Upper lobe of left lung (tissue), 6 donors: ENCODE data around the gene BDNF. TPM values are rescaled to one million over a fixed set of nuclear protein-coding genes. Genes with fewer than 3 reads are reported as not detected.

Experiments
- ATAC-seq, 2 donors: fragments of 200-7000 bp; cut with Tn5 transposase; one replicate each; pipeline ENCODE4 v1.9.1; 2022; ENCODE audit warnings: mild to moderate bottlenecking in 2 of 2, moderate library complexity in 2 of 2; ENCODE audit not compliant: low FRiP score in 2 of 2
- DNase-seq, 2 donors: peaks; one replicate each; pipeline ENCODE4 v3.0.0-alpha.2; 2019 to 2020
- H3K27ac ChIP-seq, 4 donors: fragments of 200-600 bp; sonication (generic); one replicate each; pipeline ENCODE4 v1.5.1; 2016 to 2019
- H3K27me3 ChIP-seq, 4 donors: fragments of 200-600 bp; sonication (generic); one replicate each; pipeline ENCODE4 v1.5.1; 2017 to 2019
- H3K36me3 ChIP-seq, 4 donors: fragments of 200-600 bp; sonication (generic); one replicate each; pipeline ENCODE4 v1.5.1; 2016 to 2019
- H3K4me1 ChIP-seq, 4 donors: fragments of 200-600 bp; sonication (generic); one replicate each; pipeline ENCODE4 v1.5.1; 2018 to 2019
- H3K4me3 ChIP-seq, 4 donors: fragments of 200-600 bp; sonication (generic); one replicate each; pipeline ENCODE4 v1.5.1; 2017 to 2019; ENCODE audit warnings: mild to moderate bottlenecking in 2 of 4, moderate library complexity in 1 of 4
- H3K9me3 ChIP-seq, 4 donors: fragments of 200-600 bp; sonication (generic); one replicate each; pipeline ENCODE4 v1.5.1; 2018 to 2019
- EP300 ChIP-seq, 4 donors: sonication (generic); formaldehyde crosslinking; IDR thresholded peaks; one replicate each; pipeline ENCODE4 v1.5.1; 2017; ENCODE audit warnings: antibody characterized with exemption in 4 of 4, control low read depth in 2 of 4
- POLR2A ChIP-seq, 4 donors: fragments of 450-650 bp; IDR thresholded peaks; one replicate each; pipeline ENCODE4 v1.5.1; 2016 to 2017; ENCODE audit warnings: antibody characterized with exemption in 4 of 4, mild to moderate bottlenecking in 2 of 4
- POLR2AphosphoS5 ChIP-seq, 2 donors: sonication (generic); formaldehyde crosslinking; IDR thresholded peaks; one replicate each; pipeline ENCODE4 v1.5.1; 2017; ENCODE audit warnings: antibody characterized with exemption in 2 of 2
- WGBS, 2 donors: methylation state at CpG; one replicate each; pipeline ENCODE4 v1.1.5; 2017 to 2018; 5-methylcytosine and 5-hydroxymethylcytosine counted together
- total RNA-seq, 6 donors: library from RNA; depleted of rRNA in 4 of 6; stranded (reverse); fragments of >200 nt in 4 of 6; gene quantifications; one replicate each; pipeline versions ENCODE4 v1.1.0 to v1.2.1, GENCODE V29; 2016 to 2021
- TF ChIP-seq, protein P1 (sequence below), 6 experiments: fragments of 450-650 bp in 4 of 6; fragments of 200-600 bp in 2 of 6; sonication (generic) in 2 of 6; IDR thresholded peaks; one replicate each; pipeline ENCODE4 v1.5.1; 2016 to 2019; ENCODE audit warnings: antibody characterized with exemption in 6 of 6
- donor health status: DM: no; HTN: no; CAD: no; lungs with moderate emphysema.
- donor health status: DM: no; HTN: yes; CAD: no; lungs with severe emphysema.

BDNF gene
- total RNA-seq, 6 donors from 2014 or later = 1.0 to 5.4 (median 3.8) TPM

DNA sequence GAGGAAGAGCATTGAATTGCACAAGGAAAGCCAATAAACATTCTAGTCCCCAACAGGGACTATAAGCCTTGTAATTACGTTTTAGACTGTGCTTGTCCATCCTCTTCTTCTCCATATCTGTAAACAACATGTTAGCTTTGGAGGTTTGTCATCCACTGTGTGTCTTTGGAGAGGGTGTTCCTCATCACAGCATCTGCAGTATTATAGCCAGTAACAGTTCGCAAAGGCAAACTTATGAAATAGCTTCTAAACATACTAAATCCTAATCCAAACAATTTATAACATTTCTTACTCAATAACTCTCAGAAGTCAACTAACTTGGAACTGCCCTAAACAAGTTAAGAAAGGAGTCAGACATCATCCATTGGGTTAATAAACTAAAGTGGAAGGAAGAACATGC lies 10.3 kb upstream of the BDNF start:
- no peaks in the 10 kb centered on the region for H3K36me3 ChIP-seq
- H3K27me3 ChIP-seq = peaks cover 0 to under 1% (median 0%) of the 10 kb centered on the region in 4 donors
- no peak for TF ChIP-seq POLR2AphosphoS5 (IDR thresholded peaks at IDR 0.05)
- no peak for TF ChIP-seq POLR2A (IDR thresholded peaks at IDR 0.05)
- H3K9me3 ChIP-seq = no peaks in the 10 kb centered on the region
- ATAC-seq = no peak
- H3K4me1 ChIP-seq = no peaks in the 10 kb centered on the region
- no peak overlapping the region for H3K27ac ChIP-seq
- 54 to 65% methylated on average over 2 of the region's 2 CpGs for WGBS, 2 donors
- no peak overlapping the region for H3K4me3 ChIP-seq
- DNase-seq = no peak

DNA sequence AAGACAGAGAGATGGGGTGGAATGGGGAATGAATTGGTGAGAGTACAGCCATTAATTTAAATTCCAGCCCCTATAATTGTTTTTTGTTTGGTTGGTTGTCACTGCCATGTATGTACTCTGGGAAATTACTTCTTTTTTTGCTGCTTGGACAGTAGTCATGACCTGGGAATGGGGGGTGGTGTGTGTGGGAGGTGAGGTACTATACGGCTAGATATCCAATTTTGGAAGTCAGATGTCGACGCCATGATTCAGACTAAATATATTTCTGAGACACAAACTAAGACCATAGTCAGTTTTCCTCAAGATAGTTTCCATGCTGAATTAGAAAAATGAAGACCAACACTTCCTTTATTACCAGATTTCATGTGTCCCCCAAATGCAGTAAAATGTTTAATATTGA lies 7.4 kb upstream of the BDNF start:
- H3K27me3 ChIP-seq = no peaks in the 10 kb centered on the region
- TF ChIP-seq EP300 (IDR thresholded peaks at IDR 0.05) (no peak), POLR2A (IDR thresholded peaks at IDR 0.05) (no peak)

DNA sequence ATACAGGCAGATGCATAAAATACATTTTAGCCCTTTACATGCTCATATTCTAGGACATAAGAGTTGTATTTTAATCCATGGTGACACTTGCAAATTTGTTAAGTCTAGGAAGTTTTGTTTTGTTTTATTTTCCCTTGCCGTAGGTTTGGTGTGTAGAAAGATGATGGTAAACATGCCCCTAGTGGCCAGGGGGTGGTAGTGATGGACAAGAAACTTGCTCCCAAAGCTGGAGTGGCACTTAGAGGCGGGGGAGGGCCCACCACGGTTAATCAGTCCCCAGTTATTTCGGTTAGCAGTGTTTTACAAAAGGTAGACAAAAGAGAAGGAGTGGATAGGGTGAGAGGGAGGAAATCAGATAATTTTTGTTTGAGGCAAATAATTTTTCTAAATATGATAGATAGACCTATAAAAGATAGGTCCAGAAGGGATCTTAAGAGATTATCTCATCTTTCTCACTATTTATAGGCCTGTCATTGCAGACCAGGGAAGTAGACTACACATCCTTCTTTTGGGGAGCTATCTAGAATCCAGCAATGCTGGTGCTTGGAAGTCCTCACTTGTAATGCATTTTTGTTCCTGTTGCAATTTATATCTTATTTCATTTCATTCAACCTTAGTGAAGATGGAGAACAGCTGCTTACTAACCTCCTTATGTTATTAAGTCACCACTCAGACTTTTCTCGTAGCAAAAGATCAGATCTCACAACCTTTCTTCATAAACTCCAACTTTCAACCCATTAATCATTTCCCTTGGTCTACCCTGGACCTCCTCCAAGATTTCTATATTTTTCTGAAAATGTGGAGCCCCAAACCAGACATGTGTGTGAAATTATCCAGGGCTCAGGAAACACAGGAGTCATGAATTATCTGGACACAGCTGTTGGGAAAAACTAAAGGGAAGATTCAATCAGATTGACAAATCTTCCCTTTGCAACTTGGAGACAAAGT lies 5.9 kb upstream of the BDNF start:
- no peak for DNase-seq
- ATAC-seq = peak in 1 of 2 donors; percentile 34
- TF ChIP-seq POLR2AphosphoS5 (IDR thresholded peaks at IDR 0.05) = no peak
- no peak for TF ChIP-seq EP300 (IDR thresholded peaks at IDR 0.05)
- TF ChIP-seq, protein P1, sequence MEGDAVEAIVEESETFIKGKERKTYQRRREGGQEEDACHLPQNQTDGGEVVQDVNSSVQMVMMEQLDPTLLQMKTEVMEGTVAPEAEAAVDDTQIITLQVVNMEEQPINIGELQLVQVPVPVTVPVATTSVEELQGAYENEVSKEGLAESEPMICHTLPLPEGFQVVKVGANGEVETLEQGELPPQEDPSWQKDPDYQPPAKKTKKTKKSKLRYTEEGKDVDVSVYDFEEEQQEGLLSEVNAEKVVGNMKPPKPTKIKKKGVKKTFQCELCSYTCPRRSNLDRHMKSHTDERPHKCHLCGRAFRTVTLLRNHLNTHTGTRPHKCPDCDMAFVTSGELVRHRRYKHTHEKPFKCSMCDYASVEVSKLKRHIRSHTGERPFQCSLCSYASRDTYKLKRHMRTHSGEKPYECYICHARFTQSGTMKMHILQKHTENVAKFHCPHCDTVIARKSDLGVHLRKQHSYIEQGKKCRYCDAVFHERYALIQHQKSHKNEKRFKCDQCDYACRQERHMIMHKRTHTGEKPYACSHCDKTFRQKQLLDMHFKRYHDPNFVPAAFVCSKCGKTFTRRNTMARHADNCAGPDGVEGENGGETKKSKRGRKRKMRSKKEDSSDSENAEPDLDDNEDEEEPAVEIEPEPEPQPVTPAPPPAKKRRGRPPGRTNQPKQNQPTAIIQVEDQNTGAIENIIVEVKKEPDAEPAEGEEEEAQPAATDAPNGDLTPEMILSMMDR (IDR thresholded peaks at IDR 0.05) = peak; percentile 16 to 47 (median 28)
- Histone ChIP-seq H3K36me3 (no peaks in the 10 kb centered on the region), H3K27me3 (no peaks in the 10 kb centered on the region), H3K9me3 (no peaks in the 10 kb centered on the region), H3K27ac (no peak overlapping the region), H3K4me1 (peaks cover 4 to 8% (median 6%) of the 10 kb centered on the region in 4 donors), H3K4me3 (no peak overlapping the region)
- WGBS, 2 donors = 17 to 28% methylated on average over 5 of the region's 5 CpGs

More for the DNA sequence above, 7.4 kb upstream of the BDNF start:
- no peak overlapping the region for H3K4me3 ChIP-seq
- H3K4me1 ChIP-seq = no peaks in the 10 kb centered on the region
- no peaks in the 10 kb centered on the region for H3K9me3 ChIP-seq
- H3K36me3 ChIP-seq = no peaks in the 10 kb centered on the region
- no peak overlapping the region for H3K27ac ChIP-seq
- DNase-seq = no peak
- 89 to 95% methylated on average over 3 of the region's 3 CpGs for WGBS, 2 donors
- no peak for ATAC-seq

DNA sequence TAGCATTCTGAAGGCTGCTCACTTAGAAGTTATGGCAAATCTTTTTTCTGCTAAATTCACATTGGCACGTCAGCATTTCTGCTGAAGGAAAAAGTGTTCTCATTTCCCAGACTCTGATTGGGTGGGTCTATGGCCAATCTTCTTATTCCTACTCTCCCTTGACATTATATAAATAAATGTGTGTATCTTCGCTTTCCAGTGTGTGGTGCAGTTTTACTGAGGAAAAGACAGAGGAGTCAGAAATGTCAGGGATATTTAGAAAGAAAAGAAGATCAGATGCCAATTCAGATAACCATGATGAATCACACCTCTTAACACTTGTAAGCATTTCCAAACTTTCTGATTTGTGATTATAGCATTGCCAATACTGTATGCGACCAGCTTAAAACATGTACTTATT lies 3.2 kb upstream of the BDNF start:
- H3K27ac ChIP-seq = no peak overlapping the region
- H3K27me3 ChIP-seq = peaks cover 0 to 24% (median 11%) of the 10 kb centered on the region in 4 donors
- TF ChIP-seq POLR2AphosphoS5 (IDR thresholded peaks at IDR 0.05) (no peak), EP300 (IDR thresholded peaks at IDR 0.05) (no peak), POLR2A (IDR thresholded peaks at IDR 0.05) (no peak)
- TF ChIP-seq, protein P1 (IDR thresholded peaks at IDR 0.05) = no peak
- no peak for ATAC-seq
- H3K36me3 ChIP-seq = no peaks in the 10 kb centered on the region
- no peaks in the 10 kb centered on the region for H3K9me3 ChIP-seq
- H3K4me1 ChIP-seq = peaks cover 26 to 35% (median 30%) of the 10 kb centered on the region in 4 donors
- WGBS, 2 donors = 40 to 43% methylated on average over 3 of the region's 3 CpGs
- H3K4me3 ChIP-seq = no peak overlapping the region
- DNase-seq = no peak

DNA sequence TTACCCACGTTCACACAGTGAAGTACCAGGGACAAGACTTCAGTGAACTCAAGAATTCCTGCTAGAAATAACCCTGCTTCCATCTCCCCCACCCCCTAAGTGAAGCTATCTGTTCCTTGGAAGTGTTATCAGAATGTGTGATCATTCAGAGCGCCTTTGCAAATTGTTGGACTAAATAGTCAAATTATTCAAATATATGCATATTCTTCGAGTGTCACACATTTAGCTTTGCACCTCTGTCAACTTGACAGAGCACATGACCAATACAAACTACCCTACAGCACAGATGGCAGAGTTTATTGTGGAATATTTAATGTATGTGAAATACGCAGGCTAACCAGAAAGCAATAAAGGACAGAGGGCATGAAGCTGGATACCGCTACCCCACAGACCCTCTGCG lies 2.6 kb upstream of the BDNF start:
- ATAC-seq = no peak
- DNase-seq = no peak
- Histone ChIP-seq H3K4me3 (no peak overlapping the region), H3K9me3 (no peaks in the 10 kb centered on the region), H3K4me1 (peaks cover 26 to 35% (median 31%) of the 10 kb centered on the region in 4 donors), H3K27ac (no peak overlapping the region), H3K36me3 (no peaks in the 10 kb centered on the region), H3K27me3 (peaks cover 0 to 26% (median 11%) of the 10 kb centered on the region in 4 donors)
- 14 to 26% methylated on average over 6 of the region's 6 CpGs for WGBS, 2 donors
- TF ChIP-seq, protein P1 (IDR thresholded peaks at IDR 0.05) = no peak
- TF ChIP-seq EP300 (IDR thresholded peaks at IDR 0.05) = no peak
- TF ChIP-seq POLR2A (IDR thresholded peaks at IDR 0.05) = no peak
- TF ChIP-seq POLR2AphosphoS5 (IDR thresholded peaks at IDR 0.05) = no peak
